Adipocyte (in vitro differentiated cells): ENCODE results near the gene CPNE5.

Source experiments
- DNase-seq: peaks from one replicate; pipeline ENCODE4 v3.0.0-alpha.2; 2015; ENCODE audit warnings: low read depth
- H3K27me3 ChIP-seq: replicated peaks from 2 replicates; pipeline ENCODE4 v1.7.0; 2013; ENCODE audit warnings: mild to moderate bottlenecking, low read length, moderate library complexity; ENCODE audit not compliant: control insufficient read depth, insufficient read depth
- H3K36me3 ChIP-seq: 2 replicates; pipeline ENCODE4 v1.7.0; 2013; ENCODE audit warnings: low read length, mild to moderate bottlenecking, moderate library complexity; ENCODE audit not compliant: control insufficient read depth, insufficient read depth, severe bottlenecking
- H3K4me1 ChIP-seq: 2 replicates; pipeline ENCODE4 v1.7.0; 2013; ENCODE audit warnings: mild to moderate bottlenecking, low read length, moderate library complexity; ENCODE audit not compliant: control insufficient read depth, insufficient read depth
- H3K4me3 ChIP-seq: 2 replicates; pipeline ENCODE4 v1.7.0; 2013; ENCODE audit warnings: mild to moderate bottlenecking, low read length, moderate library complexity
- H3K9ac ChIP-seq: 2 replicates; pipeline ENCODE4 v1.7.0; 2013; ENCODE audit warnings: mild to moderate bottlenecking, low read length, moderate library complexity
- H3K9me3 ChIP-seq: 2 replicates; pipeline ENCODE4 v1.7.0; 2013; ENCODE audit warnings: mild to moderate bottlenecking, low read length, moderate library complexity; ENCODE audit not compliant: control insufficient read depth

Gene CPNE5

GRCh38 chr6:36808634-36809033 is 30.6 kb downstream of the CPNE5 start:
- H3K36me3 ChIP-seq: no peaks in the 10 kb centered on the region
- no peaks in the 10 kb centered on the region for H3K4me1 ChIP-seq
- peaks cover 71% of the 10 kb centered on the region for H3K27me3 ChIP-seq
- no peak overlapping the region for H3K4me3 ChIP-seq
- no peaks in the 10 kb centered on the region for H3K9me3 ChIP-seq
- DNase-seq: no peak
- no peak overlapping the region for H3K9ac ChIP-seq

DNA sequence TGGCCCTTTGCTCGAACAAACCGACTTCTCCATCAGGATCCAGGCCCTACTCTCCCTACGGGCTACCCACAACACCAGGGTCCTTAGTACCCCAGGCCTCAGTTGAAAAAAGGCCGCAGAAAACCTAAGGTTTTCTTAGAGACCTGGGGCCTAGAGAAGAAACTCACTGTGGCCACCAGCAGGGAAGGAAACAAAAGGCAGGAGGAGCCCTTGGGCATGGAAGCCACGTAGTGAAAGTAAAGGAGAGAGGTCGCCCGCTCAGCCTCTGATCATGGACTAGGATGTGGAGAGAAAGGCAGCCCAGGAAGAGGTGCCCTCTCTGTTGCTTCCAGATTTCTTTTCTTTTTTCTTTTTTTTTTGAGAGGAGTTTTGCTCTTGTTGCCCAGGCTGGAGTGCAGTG is 31.5 kb downstream of the CPNE5 start:
- Histone ChIP-seq H3K9me3 (no peaks in the 10 kb centered on the region), H3K4me3 (no peak overlapping the region), H3K9ac (no peak overlapping the region), H3K27me3 (peaks cover 77% of the 10 kb centered on the region), H3K4me1 (no peaks in the 10 kb centered on the region), H3K36me3 (no peaks in the 10 kb centered on the region)
- DNase-seq: no peak

DNA sequence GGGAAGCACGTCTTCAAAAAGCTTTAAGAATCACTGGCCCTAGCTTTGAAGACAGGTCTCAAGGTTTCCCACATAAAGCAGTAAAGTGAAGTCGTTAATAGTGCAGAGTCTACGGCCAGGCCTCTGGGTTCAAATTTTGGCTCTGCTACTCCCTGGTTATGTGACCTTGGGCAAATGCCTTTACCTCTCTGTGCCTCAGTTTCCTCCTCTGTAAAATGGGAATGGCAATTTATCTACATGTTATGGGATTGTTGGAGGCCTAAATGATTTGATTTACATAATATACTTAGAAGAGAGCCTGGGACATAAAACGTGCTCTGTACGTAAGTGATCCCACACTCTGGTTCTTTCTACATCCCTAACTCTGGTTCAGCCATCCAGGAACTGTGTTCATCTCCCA is 32.1 kb downstream of the CPNE5 start:
- peaks cover 71% of the 10 kb centered on the region for H3K27me3 ChIP-seq
- H3K9ac ChIP-seq: no peak overlapping the region
- no peak for DNase-seq
- H3K4me3 ChIP-seq: no peak overlapping the region
- no peaks in the 10 kb centered on the region for H3K4me1 ChIP-seq
- H3K9me3 ChIP-seq: no peaks in the 10 kb centered on the region
- no peaks in the 10 kb centered on the region for H3K36me3 ChIP-seq

- no peak for DNase-seq
- Histone ChIP-seq H3K36me3 (no peaks in the 10 kb centered on the region), H3K4me3 (no peak overlapping the region), H3K27me3 (peaks cover 74% of the 10 kb centered on the region), H3K4me1 (no peaks in the 10 kb centered on the region), H3K9ac (no peak overlapping the region), H3K9me3 (no peaks in the 10 kb centered on the region)
Measured at GRCh38 chr6:36805917-36806316, 33.3 kb downstream of the CPNE5 start.

DNA sequence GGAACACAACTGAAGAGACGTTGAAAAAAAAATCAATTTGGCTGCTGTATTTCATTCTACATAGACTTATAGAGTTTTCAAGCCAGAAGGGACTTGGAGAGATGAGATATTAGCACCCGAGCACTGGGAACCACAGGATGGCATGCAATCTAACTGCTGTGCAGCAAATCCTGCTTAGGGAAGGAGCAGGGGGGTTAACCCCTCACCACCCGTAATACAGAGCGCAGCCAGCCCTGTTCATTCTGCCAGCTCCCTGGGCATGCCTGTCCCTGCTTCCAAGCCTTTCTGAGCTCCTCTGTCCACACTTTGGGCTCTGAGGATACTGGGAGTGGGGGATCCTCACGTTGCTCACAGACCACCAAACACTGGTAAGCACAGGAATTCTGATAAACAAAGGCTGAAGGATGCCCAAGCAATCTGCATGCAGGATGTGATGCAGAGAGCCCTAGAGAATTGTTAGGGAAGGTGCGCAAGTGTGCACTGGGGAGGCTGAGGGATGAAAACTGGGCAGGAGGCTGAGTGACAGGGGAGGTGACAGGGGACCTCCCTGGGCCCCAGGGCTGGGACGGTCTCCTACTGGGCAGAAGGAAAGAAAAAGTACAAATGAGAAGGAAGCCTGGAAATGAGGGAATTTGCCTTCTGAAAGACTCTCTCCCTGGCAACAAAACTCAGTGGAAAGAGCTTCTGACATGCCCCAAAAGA is 34.0 kb downstream of the CPNE5 start:
- Histone ChIP-seq H3K9me3 (no peaks in the 10 kb centered on the region), H3K36me3 (no peaks in the 10 kb centered on the region), H3K4me1 (no peaks in the 10 kb centered on the region), H3K4me3 (no peak overlapping the region), H3K27me3 (peaks cover 73% of the 10 kb centered on the region), H3K9ac (no peak overlapping the region)
- no peak for DNase-seq

DNA sequence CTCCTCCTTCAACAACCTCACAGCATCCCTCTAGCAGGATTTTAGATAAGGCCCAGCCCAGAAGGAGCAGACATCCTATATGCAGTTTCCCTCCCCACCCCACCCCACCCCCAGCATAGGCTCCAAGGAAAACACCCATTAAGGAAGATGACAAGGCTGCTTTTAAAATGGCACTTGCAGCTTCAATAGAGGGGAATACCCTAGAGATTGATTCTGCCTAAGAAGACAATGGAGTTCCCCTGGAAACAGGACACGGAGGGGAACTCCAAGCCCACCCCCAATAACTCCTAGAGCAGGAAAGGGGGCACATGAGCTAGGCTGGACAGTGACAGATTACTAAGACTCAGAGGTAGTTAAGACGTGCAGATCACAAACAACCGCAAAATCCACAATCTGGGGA is 34.7 kb downstream of the CPNE5 start:
- Histone ChIP-seq H3K36me3 (no peaks in the 10 kb centered on the region), H3K9ac (no peak overlapping the region), H3K4me3 (no peak overlapping the region), H3K4me1 (no peaks in the 10 kb centered on the region), H3K27me3 (peaks cover 74% of the 10 kb centered on the region), H3K9me3 (no peaks in the 10 kb centered on the region)
- no peak for DNase-seq

DNA sequence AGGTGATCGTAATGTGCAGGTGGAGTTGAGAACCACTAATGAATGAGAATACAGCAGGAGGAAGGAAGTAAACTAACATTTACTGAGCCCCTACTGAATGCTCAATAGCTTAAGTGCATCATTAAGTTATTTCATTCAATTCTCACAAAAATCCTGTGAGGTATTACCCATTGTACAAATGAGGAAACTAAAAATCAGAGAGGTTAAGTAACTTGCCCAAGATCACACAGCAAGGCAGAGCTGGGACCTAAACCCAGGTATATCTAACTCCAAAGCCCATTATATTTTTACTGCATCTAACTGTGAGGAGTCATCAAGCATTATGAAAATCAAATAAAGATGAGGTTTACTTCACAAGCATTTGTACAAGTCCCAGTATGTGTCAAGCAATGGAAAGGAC is 35.3 kb downstream of the CPNE5 start:
- DNase-seq: no peak
- Histone ChIP-seq H3K36me3 (no peaks in the 10 kb centered on the region), H3K27me3 (peaks cover 75% of the 10 kb centered on the region), H3K4me3 (no peak overlapping the region), H3K9me3 (no peaks in the 10 kb centered on the region), H3K4me1 (no peaks in the 10 kb centered on the region), H3K9ac (no peak overlapping the region)

DNA sequence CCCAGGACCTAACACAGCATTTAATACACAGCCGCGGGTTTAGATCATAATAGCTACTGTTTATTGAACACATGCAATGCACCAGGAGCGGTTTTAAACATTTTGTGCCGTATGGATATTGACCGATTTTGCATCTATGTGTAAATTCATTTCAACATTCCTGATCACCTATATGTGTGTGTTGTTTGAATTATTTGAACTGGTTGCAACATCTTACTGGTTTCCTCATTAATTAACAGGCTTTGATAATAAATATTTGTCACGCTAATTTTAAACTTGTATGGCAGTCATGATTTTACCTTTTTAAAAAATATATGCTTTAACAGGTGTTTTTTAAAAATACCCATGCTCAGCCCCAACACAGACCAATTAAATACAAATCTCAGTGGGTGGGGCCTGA is 35.8 kb downstream of the CPNE5 start:
- Histone ChIP-seq H3K4me3 (no peak overlapping the region), H3K27me3 (peaks cover 71% of the 10 kb centered on the region), H3K9ac (no peak overlapping the region), H3K4me1 (no peaks in the 10 kb centered on the region), H3K36me3 (no peaks in the 10 kb centered on the region), H3K9me3 (no peaks in the 10 kb centered on the region)
- DNase-seq: no peak

GRCh38 chr6:36800223-36801076 is 38.8 kb downstream of the CPNE5 start:
- H3K4me1 ChIP-seq: no peaks in the 10 kb centered on the region
- H3K27me3 ChIP-seq: peaks cover 54% of the 10 kb centered on the region
- H3K36me3 ChIP-seq: no peaks in the 10 kb centered on the region
- no peak overlapping the region for H3K9ac ChIP-seq
- no peak overlapping the region for H3K4me3 ChIP-seq
- no peaks in the 10 kb centered on the region for H3K9me3 ChIP-seq
- no peak for DNase-seq

GRCh38 chr6:36798852-36799251 is 40.4 kb downstream of the CPNE5 start:
- DNase-seq: no peak
- no peaks in the 10 kb centered on the region for H3K4me1 ChIP-seq
- peaks cover 51% of the 10 kb centered on the region for H3K27me3 ChIP-seq
- H3K36me3 ChIP-seq: no peaks in the 10 kb centered on the region
- H3K9ac ChIP-seq: no peak overlapping the region
- no peaks in the 10 kb centered on the region for H3K9me3 ChIP-seq
- no peak overlapping the region for H3K4me3 ChIP-seq

- Histone ChIP-seq H3K36me3 (no peaks in the 10 kb centered on the region), H3K27me3 (peaks cover 55% of the 10 kb centered on the region), H3K9me3 (no peaks in the 10 kb centered on the region), H3K9ac (no peak overlapping the region), H3K4me1 (no peaks in the 10 kb centered on the region), H3K4me3 (no peak overlapping the region)
- DNase-seq: no peak
Measured at GRCh38 chr6:36797653-36798052, 41.6 kb downstream of the CPNE5 start.
